GM10248 (cell line): Measurements from ENCODE around the gene PRKCH.

Experiments used
- CTCF ChIA-PET: fragments of 300-600 bp; sonication (Branson Sonifier 250); formaldehyde crosslinking; extraction: SDS; loops from one replicate; lab custom pipeline; 2021; ENCODE audit warnings: antibody characterized with exemption; lab: Yijun Ruan, JAX
- POLR2A ChIA-PET: fragments of 350-650 bp; sonication (Branson Sonifier 250); formaldehyde crosslinking; extraction: SDS; loops from one replicate; lab custom pipeline; 2020; ENCODE audit warnings: antibody characterized with exemption; lab: Yijun Ruan, JAX
- DNase-seq: peaks from one replicate; pipeline ENCODE4 v3.0.0; 2012; ENCODE audit errors: extremely low spot score
- CTCF ChIP-seq: IDR thresholded peaks from 2 replicates; pipeline ENCODE4 v1.5.1; 2012; ENCODE audit warnings: mild to moderate bottlenecking, low read depth; ENCODE audit errors: extremely low read depth, missing control alignments, control extremely low read depth

PRKCH gene

GRCh38 chr14:61485661-61486060 lies 164.3 kb downstream of the PRKCH start:
- no peak for TF ChIP-seq CTCF
- no peak for DNase-seq
- ChIA-PET CTCF (interaction anchor here (1.0 to 1.3 kb wide), 2 partner anchors 8 to 351 kb away, joined by 5 to 6 read pairs; no protein-coding TSS in a partner anchor), POLR2A (no interaction called here)

- no peak for TF ChIP-seq CTCF
- no peak for DNase-seq
- ChIA-PET CTCF (interaction anchor here (1.2 kb wide), 1 partner anchor 11 kb away, joined by 3 read pairs; no protein-coding TSS in a partner anchor), POLR2A (no interaction called here)
Measured at GRCh38 chr14:61486930-61487495, 165.6 kb downstream of the PRKCH start.

- no peak for TF ChIP-seq CTCF
- CTCF ChIA-PET = interaction anchor here (0.7 to 3.3 kb wide), 4 partner anchors 11 to 17 kb away, joined by 3 to 21 read pairs (median 3); no protein-coding TSS in a partner anchor
- DNase-seq = no peak
Measured at GRCh38 chr14:61488417-61489401, 167.3 kb downstream of the PRKCH start.

GRCh38 chr14:61489512-61489911 lies 168.1 kb downstream of the PRKCH start:
- TF ChIP-seq CTCF = no peak
- CTCF ChIA-PET = interaction anchor here (1.0 to 3.3 kb wide), 2 partner anchors 14 to 347 kb away, joined by 3 to 21 read pairs; no protein-coding TSS in a partner anchor
- POLR2A ChIA-PET = interaction anchor here (0.7 kb wide), 1 partner anchor 206 kb away, joined by 3 read pairs; the partner anchor contains the start of gene HIF1A
- DNase-seq = no peak

More at GRCh38 chr14:61488417-61489401, 167.3 kb downstream of the PRKCH start:
- POLR2A ChIA-PET = no interaction called here

- DNase-seq = no peak
- ChIA-PET CTCF (interaction anchor here (0.7 to 3.3 kb wide), 5 partner anchors 10 to 347 kb away, joined by 3 to 21 read pairs (median 3); no protein-coding TSS in a partner anchor), POLR2A (interaction anchor here (0.7 kb wide), 1 partner anchor 205 kb away, joined by 3 read pairs; the partner anchor contains the start of gene HIF1A)
- TF ChIP-seq CTCF = no peak
Measured at GRCh38 chr14:61489932-61490331, 168.6 kb downstream of the PRKCH start.

- DNase-seq = no peak
- POLR2A ChIA-PET = no interaction called here
- no peak for TF ChIP-seq CTCF
- CTCF ChIA-PET = interaction anchor here (0.9 to 3.3 kb wide), 9 partner anchors 9 to 269 kb away, joined by 3 to 21 read pairs (median 4); no protein-coding TSS in a partner anchor
Measured at GRCh38 chr14:61491224-61491623, 169.8 kb downstream of the PRKCH start.
